HG03108 (cell line): ENCODE data around the gene HMGCS2.
"Not testable (repeated sequence)": the region's sequence is repeated elsewhere in the genome, so short reads cannot be mapped to it uniquely, and the experiment has no call there.

Source experiments
- ATAC-seq: cut with Tn5 transposase; IDR thresholded peaks from one replicate; pipeline ENCODE4 v1.9.1; 2021; ENCODE audit warnings: moderate library complexity; ENCODE audit not compliant: unreplicated experiment

Gene HMGCS2

DNA sequence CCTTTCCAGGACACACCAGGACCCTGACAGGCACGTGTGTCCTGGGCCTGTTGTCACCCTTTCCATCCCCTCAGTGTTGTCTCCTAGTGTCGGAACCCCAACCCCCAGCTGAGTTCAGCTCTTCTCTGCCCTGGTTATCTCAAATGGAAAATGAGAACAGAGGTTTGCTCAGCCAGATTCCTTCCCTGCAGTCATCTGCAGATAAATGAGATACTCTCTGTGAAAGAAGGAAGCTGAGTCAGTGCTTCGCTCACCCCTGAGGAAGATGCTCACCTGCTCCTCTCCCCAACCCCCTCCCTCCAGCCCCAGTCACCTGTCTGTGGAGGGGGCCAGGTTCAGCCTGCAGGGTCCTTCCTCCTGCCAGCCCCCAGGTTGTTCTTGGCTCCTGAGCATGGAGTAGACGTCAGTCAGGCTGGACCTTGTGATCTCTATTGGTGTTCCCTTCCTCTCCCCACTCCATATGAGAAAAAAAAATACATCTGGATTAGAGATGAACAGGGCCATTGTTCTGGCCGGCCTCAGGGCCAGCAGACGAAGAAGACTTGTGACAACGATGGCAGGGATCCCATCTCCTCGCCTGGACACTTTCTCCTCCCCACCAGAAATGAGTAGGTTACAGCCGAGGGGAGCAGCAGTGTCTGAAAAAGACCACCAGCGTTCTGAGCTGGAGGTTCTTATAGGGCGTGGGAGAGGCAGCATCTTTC lies 36.1 kb downstream of the HMGCS2 start:
- no peak for ATAC-seq

DNA sequence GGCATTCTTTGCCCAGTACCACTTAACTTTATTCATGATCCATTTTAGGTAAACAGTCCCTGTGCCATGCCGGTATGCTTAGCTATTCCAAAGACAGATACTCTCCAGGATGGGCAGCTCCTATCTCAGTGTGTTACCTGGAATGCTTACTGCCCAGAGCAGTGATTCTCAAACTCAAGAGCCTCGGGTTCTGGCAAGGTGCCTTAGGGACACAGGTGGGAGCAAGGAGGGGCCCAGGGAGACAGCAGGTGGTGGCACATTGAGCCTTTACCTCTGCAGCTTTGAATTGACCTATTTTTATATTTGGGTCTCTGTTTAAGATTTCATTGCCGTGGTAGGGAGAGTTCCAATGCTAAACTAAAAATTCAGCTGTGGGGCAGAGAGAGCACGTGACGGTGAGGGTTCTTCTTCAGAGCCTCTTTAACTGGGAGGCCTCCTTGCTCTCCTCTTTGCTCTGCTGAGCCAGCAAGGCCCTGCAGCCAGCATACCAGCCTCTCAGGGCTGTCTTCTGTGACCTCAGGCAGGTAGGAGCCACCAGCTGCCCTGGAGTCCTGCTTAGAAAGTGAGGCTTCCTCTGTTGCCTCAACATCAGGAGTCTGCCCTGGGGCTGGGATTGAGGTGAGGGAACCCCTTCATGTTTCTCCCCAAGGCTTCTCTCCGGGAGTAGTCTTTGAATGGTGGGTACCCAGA lies 36.8 kb downstream of the HMGCS2 start:
- ATAC-seq = no peak

DNA sequence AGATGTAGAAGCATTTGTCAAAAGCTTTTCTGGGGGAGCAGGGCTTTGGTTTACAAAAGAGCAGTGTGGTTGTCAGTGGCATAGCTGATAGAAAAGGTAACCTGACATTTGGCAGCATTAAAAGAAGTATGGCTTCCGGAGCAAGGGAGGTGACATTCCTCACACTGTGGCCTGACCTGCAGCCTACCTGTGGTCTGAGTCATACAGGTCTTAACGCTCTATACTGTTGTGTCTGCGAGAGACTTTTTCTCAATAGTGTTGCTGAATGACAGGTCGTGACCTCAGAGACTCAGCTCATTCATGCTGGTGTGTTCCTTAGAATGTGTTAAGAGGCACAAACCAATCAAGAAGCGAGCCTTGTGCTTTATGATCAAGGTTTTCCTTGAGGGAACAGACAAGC lies 37.6 kb downstream of the HMGCS2 start:
- no peak for ATAC-seq

DNA sequence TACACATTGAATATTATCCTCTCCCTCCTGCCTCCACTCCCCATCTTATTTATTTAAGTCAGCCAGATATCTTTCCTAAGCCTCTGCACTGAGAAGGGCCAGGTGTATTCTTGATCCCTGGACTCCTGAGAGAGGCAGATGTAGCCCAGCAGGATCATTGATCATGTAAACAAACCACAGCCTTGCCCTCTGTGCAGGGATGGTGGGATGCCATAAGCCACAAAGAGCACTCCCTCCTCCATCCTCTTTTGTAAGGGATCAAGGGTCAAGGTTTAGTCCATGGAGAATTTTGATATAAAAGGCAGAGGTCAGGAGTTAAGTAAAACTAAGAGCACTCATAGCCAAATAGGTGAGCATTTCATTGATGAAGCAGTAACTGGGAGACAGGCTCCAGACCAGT lies 39.7 kb downstream of the HMGCS2 start:
- no peak for ATAC-seq

DNA sequence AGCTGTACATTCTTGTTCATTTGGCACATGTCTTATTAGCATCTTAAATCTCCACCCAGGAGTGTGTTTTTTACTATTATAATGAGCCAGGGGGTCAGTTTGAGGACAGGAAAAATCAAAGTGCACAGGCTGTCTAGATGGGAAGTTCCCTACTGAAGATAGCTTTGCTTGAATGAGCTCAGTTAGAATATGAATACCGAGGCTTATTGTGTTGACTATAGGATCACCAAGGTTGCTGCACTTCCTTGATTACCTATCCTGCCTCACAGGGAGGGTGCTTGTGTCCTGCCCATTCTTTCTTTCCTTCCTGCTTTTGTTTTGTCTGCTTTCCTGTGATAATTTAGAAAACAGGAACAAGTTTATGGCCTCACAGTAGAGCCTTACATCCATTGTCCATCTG lies 40.7 kb downstream of the HMGCS2 start:
- no peak for ATAC-seq

DNA sequence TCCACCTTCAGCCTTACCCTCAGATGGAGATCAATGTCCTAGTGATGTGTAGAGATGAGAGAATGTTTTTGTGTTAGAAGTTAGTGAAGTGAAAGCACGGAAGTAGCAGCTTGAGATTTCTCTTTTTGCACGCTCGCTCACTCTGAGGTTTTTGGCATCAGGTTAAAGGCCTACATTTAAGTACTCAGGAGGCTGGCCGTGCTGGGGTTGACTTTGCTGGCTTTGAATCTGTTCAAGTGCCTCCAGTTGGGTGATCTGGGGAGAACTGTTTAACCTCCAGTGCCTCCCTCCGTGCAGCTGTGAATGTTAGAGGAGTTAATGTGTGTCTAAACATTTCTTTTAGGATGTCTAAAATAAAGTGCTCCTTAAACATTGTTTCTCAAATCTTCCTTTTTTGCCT lies 43.1 kb downstream of the HMGCS2 start:
- no peak for ATAC-seq

DNA sequence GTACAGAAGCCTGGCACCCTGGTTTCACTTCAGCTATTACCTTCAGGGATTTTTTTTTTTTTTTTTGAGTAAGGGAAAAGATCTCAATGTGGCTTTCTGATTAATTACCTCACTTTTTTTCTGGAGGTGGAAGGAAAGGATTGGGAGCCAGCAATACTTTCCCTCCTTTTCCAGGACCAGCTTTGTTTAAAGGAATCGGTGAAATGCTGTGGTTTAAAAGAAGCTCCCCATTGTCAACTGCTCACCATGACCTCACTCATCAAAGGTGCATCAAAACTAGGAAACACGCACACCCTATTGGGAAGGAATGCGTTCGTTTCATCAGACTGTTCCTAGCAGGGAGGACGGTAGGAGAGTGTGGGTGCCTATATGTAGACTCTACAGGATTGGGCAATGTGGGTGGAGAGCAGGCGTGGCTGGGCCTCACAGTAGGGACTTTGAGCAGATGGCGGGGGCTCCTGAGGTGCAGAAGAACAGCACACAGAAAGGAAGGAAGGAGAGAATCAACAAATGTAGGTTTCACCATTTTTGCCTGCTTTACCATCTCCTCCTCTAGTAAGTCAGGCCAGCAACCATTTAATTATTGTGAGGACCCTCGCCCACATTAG lies 44.0 kb downstream of the HMGCS2 start:
- no peak for ATAC-seq

DNA sequence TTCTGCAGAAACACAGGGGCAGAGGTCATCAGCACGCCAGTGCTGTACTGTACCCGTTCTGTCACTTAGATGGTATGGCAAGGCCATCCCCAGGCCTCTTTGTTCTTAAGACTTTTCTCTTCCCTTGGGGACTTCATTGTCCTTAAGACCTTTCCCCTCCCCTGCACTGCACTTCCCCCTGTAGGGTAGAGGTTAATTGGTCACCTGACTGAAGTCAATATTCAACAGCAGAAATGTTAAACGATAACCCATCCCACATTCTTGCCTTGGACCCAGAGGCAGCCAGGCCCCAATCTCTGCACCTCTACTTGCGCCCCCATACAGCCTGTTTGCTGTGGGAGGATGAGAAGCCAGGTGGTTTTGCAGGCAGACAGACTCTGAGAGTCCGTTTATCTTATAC lies 46.8 kb downstream of the HMGCS2 start:
- ATAC-seq = no peak

DNA sequence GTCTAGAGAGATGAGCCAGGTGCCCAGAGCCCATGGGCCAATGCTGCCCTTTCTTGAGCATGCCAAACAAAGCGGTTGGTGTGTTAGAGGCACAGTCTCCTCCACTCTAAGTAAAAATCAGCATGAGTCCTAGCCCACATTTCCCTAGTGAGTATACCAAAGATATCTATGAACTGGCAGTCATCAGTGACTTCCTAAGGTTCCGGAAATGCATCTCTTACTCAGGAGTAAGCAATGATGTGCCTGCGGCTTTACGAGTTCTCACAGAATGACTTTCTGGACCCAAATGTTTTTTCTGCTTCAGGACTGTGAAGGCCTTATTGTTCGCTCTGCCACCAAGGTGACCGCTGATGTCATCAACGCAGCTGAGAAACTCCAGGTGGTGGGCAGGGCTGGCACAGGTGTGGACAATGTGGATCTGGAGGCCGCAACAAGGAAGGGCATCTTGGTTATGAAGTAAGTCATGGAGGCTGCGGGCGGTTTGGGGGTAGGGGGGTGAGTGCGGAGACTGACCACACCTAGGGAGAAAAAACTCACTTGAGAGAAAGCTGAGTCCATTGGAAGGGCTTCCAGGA lies 47.8 kb downstream of the HMGCS2 start:
- no peak for ATAC-seq

DNA sequence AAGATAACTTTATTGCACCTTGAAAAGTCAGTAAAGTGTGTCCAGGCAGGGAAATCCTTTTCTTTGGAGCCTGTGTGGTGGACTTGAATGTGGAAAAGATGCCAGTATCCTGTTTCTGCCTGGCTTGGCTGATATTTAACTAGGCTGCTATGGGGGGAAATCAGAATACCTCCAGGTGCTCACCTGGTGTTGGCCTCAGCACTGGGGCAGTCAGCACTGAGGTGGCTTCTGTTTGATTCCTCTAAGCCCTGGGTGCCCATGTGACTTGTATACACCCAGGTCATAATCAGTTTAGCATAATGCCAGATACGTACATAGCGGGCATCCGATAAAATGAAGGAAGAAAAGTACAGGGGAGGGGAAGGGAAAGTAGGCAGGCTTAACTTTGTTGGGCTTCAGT lies 49.7 kb downstream of the HMGCS2 start:
- ATAC-seq = no peak

DNA sequence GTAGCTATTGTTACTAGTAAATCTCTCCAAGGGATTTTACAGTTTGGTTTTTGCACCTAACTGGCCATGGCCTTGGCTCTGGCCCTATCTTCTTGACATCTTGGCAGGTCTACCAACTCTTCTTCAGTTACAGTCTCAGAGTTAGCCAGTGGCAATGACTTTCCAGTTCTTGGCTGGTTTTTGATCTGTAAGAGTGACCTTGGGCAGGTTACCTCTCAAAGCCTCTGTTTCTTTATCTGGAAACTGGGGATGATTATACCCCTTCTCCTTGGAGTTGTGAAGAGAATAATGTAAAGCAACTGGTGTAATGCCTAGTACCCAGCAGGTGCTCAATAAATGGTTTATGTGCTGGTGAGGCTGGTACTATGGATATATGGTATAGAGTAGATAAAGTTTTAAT lies 50.3 kb downstream of the HMGCS2 start:
- no peak for ATAC-seq

DNA sequence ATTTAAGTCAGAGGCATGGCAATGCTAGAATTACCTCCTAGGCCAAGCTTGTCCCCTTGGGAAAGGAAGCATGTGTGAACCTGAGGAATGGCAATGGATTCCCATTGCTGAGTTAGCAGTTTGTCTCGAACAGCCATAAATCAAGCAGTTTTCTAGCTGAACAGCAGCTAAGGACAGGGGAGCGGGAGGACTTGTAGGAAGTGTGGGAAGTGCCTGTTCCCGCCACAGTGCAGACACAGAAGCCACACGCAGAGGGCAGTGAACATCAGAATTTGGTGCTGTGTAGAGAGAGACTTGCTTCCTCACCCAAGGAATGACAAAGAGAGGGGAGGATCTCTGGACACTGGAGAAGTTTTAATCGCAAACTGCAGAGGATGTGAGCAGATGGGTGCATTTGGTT lies 53.2 kb downstream of the HMGCS2 start:
- ATAC-seq = no peak

DNA sequence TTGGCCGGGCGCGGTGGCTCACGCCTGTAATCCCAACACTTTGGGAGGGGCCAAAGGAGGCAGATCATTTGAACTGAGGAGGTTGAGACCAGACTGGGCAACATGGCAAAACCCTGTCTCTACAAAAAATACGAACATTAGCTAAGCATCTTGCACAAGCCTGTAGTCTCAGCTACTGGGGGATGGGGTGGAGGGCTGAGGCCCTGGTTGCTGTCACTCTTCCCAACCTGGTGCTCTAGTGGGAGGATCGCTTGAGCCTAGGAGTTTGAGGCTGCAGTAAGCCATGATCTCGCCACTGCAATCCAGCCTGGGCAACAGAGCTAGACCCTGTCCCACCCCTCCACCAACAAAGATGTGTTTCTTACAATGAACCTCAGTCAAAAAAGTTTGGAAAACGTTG lies 54.1 kb downstream of the HMGCS2 start:
- ATAC-seq = no peak

DNA sequence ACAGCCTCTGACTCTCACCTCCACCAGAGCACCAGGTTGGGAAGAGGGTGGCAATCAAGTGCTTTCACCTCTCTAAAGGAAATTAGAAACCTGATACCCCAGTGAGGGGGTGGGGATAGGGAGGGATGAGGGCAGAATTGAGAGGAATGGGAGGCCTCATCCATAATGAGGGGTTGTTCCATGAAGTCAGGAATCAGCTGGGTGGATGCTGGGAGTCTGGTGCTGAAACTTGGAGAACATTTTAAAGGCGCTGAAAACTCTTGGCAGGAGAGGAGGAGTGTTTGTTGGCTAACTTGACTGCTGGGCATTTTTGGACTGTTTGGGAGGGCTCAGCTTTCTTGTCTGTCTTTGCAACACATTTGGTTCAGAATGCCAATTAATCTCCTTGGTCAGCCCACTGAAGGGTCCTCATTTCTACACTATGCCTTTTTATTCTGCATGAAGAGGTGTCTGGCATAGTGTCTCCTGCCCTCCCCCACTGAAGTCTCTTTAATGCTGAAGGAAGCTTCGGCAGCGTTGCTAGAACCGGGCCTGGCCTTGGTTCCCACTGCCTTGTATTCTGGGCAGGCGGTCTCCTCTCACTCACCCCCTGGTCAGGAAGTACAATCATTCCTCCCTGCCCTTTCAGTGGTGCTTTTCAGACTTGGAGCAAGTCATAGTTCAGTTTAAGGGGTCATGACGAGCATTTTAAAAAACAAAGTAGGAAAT lies 54.8 kb downstream of the HMGCS2 start:
- no peak for ATAC-seq

DNA sequence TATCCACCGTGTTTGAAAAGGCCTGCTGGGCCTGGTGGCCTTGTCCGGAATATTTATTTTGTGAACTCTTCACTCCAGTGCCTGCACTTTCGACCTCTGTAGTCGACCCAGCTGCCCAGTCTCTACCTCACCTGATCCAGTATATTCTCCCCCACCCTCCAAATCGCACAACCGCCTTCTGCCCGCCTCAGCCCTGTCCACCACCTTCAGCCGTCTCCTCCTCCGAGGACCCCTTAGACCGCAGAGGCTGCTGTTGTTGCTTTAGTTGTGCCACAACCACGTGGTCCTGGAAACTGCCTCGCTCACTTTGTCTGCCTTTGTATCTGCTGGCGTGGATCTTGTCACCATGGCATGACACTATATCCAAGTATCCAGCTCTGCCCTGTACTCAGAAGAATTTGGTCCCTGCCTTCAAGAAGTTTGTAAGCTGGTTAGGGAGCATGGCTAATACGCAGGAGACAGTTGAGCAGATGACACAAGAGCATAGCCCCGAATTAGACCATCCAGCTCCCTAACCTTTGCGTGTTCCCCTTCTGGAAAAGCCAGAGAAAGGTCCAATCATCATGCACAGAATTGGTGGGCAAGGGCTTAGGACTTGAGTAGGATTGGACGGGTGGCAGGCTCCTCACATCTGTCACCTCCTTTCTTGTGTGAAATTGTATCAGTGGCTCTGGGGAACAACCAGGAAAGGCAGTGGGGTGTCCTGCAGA lies 55.5 kb downstream of the HMGCS2 start:
- no peak for ATAC-seq

DNA sequence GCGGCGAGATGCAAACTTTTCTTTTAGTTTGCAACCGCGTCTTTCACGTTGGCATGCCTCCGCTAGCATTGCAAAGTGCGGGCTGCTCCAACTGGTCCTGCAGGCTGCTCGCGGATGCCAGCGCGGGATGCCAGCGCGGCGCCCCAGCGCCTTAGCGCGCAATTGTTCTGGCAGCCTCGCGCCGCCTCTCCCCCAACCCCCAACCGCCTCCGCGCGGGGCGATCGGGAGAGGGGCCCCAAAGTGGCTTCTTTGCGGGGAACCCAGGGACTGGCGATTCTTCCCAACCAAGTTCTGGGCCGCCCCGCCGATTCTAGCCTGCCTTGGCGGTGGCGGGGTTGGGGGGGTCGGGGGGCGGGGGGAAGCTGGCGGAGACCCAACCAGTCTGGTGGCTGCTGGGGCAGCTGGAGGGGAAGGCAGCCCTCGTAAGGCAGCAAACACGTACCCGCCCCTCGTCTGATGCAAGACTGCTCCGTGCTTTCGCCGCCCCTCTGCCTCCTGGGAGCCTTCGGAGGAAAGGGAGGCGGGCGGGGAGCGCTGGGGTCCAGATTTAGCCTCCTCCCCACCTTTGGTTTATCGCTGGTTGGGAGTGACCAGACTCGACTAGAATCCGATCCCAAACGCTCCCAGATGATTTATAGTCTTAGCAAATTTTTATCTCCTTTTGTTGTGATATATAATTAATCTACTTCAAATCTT lies 56.2 kb downstream of the HMGCS2 start:
- ATAC-seq = no peak

DNA sequence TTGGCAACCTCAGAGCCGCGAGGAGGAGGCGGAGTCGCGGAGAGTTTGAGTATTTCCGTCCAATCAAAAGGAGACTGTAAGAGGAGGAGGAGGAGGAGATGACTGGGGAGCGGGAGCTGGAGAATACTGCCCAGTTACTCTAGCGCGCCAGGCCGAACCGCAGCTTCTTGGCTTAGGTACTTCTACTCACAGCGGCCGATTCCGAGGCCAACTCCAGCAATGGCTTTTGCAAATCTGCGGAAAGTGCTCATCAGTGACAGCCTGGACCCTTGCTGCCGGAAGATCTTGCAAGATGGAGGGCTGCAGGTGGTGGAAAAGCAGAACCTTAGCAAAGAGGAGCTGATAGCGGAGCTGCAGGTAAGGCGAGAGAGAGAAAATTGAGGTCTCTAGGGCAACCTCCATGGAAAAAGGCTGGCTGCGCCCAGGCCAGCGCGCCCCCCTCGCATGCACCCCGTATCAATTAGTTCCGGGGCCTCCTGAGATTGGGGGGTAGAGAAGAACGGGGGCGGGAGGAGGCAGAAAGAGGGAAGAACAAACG lies 56.8 kb downstream of the HMGCS2 start, which contains the start of gene PHGDH:
TSS of gene PHGDH (plus strand) at position 131 of the 538 bp plus-strand sequence. CDS start at position 220, 89 bp downstream.
- ATAC-seq = peak; percentile 69

DNA sequence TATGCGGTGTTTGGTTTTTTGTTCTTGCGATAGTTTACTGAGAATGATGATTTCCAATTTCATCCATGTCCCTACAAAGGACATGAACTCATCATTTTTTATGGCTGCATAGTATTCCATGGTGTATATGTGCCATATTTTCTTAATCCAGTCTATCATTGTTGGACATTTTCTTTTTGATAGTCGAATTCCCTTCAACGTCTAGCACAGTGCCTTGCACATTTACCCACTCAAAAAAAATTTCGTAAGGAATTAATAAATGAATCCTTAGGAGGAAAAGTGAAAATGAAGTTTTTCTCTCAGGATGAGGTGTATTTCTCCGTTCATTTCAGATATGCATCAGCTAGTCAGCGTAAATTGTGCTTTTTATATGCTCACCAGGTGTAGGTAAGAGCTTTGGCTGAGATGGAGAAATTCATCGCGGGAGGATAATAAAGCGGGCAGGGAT lies 57.3 kb downstream of the HMGCS2 start:
- ATAC-seq = not testable (repeated sequence)

DNA sequence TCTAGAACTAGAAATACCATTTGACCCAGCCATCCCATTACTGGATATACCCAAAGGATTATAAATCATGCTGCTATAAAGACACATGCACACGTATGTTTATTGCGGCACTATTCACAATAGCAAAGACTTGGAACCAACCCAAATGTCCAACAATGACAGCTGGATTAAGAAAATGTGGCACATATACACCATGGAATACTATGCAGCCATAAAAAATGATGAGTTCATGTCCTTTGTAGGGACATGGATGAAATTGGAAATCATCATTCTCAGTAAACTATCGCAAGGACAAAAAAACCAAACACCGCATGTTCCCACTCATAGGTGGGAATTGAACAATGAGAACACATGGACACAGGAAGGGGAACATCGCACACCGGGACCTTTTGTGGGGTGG lies 62.1 kb downstream of the HMGCS2 start:
- ATAC-seq = not testable (repeated sequence)
